UCSD-AML1 (cell line): ENCODE data around the gene PTGR2.
A peak's percentile ranks its signal among the peaks of the same experiment; 100 is the strongest.
"Not testable (repeated sequence)": the region's sequence is repeated elsewhere in the genome, so short reads cannot be mapped to it uniquely, and the experiment has no call there.

Experiments used
- DNase-seq: peaks from one replicate; lab custom pipeline; 2025; ENCODE audit not compliant: unreplicated experiment; lab: John Stamatoyannopoulos, UW

The PTGR2 gene

DNA sequence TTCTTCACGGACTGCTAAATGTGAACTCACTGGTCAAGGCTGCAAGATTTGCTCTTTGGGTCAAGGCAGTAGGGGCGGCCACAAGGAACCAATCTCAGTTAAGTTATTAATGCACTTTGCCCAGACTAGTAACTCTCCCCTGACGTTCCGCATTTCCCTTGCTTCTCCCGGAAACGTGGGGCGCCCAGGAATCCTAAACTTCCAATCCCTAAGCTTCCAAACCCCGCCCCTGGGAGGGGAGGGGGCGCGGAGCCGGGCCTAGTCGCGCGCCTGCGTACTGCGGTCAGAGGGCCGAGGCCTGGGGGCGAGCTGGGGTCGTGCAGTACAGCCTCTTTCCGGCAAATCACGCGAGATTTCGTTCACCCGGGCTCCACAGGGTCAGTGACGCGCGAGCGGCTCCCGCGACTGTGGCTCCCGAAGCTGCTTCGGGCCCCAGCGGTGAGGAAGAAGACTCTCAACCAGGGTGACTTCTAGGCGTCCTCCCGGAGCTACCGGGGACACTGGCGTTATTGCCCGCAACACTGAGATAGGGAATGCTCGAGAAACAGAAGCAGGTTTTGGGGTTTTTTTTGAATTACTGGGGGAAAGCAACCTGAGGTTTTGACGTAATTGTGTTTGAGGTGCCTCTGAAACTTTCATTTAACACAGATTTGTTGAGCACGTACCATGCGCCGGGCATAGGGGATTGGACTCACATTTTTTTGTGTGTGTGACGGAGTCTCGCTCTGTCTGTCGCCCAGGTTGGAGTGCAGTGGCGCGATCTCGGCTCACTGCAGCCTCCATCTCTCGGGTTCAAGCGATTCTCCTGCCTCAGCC is at the start of gene PTGR2:
Gene PTGR2, plus strand, starts transcription at position 265 of the 816 bp plus-strand sequence. CDS start 7,032 bp downstream, outside the sequence.
- peak; percentile 95 for DNase-seq

DNA sequence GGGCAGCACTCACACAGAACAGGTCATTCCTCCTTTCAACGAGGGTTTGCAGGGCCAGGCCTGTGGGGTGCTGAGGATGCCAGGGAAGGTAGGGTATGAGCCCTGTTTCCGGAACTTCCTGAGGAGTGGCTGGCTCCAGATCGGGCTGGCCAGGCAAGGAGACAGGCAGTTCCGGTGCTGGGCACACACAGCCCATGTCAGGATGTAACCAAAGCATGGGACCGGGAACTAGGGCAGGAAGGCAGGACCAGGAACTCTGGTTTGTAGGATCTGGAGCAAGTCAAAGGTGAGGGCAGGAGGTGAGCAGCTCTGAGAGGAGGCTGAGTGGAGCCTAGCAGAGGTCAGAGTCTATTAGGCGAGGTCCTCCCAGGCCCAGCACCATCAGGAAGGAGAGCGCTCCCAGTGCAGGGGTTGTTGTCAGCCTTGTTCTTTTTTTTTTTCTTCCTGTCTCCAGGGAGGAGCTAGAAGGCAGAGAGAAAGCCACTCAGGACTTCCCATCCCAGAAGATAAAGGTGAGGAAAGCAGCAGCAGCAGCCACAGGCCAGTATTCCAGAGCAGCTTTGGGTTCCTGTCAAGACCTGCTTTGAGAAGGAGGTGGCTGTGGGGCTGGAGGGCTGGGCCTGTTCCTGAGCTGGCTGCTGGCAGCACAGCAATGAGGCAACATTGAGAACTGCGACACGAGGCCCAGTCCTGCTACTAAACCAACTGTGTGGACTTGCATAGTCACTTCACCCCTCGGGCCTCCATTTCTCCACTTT is 49.0 kb upstream of the PTGR2 start:
- DNase-seq: peak; percentile 28

DNA sequence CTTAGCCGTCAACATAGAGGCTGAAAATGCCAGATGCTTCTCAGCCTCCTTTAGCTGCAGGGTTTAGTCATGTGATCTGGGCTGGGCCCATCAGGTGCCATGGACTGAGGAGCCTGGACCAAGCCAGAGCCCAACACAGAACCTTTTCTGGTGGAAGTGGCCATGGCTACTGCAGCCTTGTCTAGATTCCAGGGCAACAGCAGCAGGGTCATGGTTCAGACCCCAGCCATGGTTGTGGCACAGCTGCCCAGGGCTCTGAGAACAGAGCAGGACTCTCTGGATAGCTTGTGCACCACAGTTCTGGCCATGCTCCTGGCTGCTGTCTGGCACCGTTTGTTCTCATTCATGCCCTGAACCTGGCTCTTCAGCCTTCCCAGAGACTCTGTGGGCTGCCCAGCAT is 47.0 kb upstream of the PTGR2 start:
- no peak for DNase-seq

DNA sequence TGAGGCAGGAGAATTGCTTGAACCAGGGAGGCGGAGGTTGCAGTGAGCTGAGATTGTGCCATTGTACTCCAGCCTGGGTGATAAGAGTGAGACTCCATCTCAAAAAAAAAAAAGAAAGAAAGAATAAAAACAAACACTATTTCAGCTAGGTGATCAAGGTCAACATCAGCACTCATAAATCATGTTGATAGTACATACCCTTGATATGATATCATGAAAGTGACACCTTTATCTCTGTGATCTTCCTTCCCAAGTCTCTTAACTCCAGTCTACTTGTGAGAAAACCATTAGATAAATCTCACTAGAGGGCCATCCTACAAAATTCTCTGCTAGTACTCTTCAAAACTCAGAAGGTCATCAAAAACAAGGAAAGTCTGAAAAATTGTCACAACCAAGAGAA is 44.2 kb upstream of the PTGR2 start:
- DNase-seq: no peak

DNA sequence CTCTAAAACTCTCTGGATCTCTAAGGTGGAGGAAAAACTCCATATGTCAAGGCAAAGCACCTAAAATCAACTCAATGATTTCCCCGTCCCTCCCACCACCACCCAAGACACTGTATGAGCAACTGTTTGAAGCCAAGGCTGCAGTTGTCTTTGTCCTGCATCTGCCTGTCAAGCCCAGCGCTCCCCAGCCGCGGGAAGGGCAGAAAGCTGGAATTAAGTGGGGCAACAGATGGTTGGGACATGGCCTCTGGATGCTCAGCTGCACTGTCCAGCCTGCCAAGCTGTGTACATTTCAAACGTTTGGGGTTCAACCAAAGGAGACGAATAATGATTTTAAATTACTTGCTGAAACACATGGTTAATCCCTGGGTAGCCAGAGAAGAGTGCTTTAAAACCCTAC is 42.2 kb upstream of the PTGR2 start:
- DNase-seq: no peak

DNA sequence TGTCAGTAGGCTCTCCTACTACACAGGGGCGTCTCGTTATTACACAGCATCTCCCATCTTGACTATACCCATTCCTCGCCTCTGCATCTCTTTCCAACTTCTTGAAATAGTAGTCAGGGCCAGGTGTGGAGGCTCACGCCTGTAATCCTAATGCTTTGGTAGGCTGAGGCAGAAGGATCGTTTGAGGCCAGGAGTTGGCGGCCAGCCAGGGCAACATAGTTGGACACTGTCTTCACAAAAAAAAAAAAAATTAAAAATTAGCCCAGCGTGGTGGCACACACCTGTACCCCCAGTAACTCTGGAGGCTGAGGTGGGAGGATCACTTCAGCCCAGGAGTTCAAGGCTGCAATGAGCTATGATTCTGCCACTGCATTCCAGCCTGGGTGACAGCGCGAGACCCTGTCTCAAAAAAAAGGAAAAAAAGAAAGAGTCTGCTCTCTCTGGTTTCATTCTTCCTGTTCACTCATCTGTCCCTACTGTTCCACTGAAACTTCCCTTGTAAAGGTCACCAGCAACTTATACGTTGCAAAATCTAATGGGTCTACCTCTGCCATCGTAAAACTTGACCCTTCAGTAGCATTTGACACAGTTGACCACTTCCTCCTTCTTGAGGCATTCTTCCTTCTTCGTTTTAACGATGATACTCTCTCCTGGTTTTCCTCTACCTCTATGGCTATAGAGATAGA is 41.0 kb upstream of the PTGR2 start:
- DNase-seq: no peak

DNA sequence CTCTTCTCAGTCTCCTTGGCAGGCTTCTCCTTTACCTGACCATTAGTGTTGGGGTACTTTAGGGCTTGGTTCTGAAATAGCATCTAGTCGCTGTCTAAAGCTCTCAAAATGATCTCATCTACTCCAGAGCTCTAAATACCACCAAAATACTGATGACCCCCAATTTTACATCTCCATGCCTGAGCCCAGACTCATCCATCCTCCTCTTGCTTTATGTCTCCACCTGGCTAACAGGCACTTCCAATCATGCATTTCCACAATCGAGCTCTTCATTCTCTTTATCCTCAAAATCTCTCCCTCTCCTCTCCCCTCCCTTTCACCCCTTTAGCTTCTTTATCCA is 40.5 kb upstream of the PTGR2 start:
- DNase-seq: no peak

DNA sequence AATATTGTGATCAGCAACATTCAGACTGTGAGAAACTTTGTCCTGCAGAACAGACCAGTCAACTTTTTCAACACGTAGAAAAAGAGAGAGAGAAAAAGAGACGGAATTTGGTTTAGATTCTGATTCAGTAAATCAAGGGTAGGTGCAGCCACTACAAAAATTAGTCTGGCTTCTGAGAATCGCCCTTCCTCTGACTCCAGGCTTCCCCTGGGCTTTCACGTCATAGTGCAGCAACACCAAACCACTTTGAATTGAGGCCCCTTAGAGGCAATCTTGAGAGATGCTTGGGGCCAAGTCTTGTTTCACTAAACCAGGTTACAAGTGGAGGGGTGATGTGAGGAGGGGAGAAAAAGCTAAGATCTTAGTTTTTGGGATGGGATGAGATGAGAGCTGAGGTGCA is 37.5 kb upstream of the PTGR2 start:
- DNase-seq: no peak

DNA sequence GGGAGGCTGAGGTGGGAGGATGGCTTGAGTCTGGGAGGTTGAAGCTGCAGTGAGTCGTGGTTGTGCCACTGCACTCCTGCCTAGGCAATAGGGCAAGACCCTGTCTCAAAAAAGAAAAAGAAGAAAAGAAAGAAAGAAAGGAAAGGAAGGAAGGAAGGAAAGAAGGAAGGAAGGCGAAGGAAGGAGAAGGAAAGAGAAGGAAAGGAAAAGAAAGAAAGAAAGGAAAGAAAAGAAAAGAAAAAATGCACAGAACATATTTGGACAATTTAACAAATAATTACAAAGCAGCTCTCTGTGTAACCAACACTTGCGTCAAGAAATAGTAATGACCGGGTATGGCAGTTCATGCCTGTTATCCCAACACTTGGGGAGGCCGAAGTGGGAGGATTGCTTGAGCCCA is 35.8 kb upstream of the PTGR2 start:
- DNase-seq: no peak

DNA sequence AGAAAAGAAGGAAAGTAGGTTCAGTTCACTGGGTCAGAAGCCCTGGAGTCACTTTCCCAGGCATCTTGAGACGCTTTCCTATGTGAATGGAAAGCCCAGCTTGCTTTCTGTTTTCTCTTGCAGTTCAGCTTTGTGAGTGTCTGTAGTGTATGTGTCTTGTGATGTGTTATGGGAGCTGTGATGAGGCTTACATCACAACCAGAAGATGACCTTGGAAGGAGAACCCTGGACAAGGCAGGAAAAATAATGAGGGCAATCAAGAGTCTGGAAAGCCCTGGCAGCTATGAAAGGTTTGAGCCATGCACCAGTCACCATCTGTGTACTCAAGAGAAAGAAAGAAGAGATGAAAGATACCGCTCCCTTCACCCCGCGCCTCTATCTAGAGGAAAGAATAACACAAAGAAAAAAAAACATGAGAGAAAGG is 35.2 kb upstream of the PTGR2 start:
- no peak for DNase-seq

DNA sequence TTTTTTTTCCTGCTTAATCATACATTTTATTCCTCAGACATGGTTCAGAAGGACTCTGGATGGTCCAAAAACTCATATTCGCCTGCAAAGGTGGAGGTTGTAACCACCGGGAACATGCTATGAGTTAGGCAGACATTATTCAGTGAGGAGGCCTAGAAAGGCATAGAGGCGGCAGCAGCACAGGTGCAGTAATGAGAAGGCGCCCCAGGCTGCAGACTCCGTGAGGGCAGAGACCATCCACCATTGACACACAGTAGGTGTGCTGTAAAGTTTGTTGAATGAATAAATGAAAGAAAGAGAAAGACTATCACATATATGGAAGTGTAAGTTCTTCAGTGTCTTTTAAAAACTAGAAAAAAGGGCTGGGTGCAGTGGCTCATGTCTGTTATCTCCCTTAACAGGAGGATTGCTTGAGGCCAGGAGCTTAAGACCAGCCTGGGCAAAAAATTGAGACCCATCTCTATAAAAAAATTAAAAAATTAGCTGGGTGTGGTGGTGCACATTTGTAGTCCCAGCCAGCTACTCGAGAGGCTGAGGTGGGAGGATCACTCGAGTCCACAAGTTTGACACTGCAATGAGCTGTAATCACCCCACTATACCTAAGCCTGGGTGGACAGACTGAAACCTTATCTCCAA is 34.5 kb upstream of the PTGR2 start:
- no peak for DNase-seq

DNA sequence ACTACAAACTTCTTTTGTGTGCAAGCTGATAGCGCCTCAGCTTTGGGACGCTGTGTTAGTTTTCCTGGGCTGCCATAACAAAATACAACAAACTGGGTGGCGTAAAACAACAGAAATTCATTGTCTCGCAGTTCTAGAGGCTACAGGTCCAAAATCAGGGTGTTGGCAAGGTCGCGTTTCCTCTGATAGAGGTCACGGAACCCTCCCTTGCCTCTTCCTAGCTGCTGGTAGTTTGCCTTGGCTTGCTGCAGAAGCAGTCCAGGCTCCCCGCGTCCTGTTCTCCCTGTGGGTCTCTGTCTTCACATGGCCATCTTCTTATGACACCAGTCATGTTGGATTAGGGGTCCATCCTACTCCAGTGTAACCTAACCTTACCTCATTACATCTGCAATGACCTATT is 32.8 kb upstream of the PTGR2 start:
- DNase-seq: no peak

DNA sequence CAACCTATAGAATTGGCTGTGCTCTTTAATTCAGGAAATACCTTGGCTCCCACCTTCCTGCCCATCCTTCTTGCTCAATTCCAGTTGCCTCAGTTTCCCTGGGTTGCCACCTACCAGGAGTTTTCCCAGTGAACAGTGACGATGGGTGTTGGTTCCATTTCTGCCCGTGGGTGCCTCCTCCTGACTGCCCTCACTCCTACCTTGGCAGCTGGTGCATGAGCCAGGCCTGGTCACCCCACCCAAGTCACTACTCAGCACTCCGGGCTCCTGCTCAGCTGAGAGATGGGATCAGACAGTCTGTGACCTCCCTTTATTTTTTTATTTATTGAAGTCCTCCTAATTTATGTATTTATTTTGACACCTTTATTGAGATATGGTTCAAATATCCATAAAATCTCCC is 31.0 kb upstream of the PTGR2 start:
- no peak for DNase-seq

DNA sequence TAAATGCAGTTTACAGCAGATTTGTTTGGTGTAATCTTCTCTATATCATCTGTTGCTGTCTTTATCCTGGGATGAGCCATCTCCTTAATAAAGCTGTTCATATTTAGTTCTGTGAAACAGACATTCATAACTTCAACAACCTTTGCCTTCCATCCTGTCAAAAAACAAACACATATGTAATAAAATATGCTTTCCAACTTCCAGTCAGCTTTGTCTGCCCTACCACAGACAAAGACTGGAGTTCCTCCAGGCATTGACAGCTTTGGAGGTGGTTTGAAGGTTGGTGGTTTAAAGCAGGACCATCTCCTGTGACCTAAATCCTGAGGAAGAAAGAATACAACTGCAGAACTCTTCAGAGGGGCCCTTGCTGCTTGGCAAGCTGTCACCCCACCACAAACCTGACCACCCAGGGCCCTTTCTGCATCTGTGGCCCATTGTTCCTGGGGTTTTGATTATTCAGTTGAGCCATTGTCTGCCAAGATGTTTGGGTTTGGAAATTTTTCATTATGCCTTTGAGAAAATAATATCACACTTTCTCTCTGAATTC is 28.2 kb upstream of the PTGR2 start:
- no peak for DNase-seq

DNA sequence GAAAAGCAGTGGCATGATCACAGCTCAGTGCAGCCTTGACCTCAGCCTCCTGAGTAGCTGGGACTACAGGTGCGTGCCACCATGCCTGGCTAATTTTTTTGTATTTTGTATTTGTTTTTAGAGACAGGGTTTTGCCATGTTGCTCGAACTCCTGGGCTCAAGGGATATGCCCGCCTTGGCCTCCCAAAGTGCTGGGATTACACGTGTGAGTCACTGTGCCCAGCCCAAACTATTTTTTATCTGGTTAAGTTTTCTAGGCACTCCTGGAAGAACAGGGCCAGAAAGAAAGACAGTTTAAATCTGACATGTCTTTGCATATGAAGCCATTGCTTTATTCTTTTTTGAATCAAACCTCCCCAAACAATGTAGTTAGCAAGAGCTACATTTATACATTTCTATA is 27.5 kb upstream of the PTGR2 start:
- no peak for DNase-seq

DNA sequence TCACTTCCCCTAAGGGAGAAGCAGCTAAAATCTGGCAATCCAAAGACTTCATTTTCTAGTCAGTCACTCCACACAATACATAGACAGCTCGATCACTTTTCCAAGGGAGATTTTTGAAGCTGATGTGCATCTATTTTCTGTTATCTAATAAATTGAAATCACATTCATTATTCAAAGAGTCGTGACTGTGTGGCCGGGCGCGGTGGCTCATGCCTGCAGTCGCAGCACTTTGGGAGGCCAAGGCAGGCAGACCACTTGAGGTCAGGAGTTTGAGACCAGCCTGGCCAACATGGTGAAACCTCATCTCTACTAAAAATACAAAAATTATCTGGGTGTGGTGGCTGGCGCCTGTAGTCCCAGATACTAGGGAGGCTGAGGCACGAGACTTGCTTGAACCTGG is 27.1 kb upstream of the PTGR2 start:
- DNase-seq: no peak

DNA sequence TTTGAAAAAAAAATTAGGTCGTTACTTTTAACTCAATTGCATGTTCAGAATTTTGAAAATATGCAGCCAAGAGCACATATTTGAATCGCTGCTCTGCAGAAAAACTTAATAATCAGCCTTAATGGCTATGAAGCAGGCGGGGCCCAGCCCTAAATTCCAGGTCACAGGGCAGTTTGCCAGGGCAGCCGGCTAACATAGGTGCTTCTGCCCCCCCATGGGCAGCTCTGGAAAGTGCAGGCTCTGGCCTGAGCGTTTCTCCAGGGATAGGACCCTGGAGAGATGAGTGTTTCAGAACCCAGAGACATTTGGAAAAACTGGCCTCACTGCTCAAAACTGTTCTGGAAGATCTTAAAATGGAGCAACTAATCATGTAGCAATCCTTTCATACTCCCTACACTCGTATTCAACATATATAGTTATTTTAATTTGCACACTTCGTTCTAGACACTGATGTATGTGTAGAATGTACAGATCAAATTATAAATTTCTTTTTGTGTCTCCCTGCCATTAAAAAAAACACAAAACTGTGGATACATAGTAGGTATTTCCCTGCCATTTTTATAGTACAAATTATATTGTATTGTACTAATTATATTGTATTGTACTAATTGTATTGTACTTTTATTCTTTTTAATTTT is 26.0 kb upstream of the PTGR2 start:
- peak; percentile 84 for DNase-seq

DNA sequence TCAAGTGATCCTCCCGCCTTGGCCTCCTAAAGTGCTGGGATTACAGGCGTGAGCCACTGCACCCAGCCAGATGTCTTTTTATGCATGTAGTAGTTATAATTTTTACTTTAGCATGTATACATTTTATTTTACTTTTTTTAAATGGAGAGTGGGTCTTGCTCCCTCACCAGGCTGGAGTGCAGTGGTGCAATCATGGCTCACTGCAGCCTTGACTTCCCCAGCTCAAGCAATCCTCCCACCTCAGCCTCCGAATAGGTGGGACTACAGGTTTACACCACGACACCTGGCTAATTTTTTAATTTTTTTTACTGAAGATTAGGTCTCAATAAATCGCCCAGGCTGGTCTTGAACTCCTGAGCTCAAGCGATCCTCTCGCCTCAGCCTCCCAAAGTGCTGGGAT is 24.4 kb upstream of the PTGR2 start:
- DNase-seq: not testable (repeated sequence)

DNA sequence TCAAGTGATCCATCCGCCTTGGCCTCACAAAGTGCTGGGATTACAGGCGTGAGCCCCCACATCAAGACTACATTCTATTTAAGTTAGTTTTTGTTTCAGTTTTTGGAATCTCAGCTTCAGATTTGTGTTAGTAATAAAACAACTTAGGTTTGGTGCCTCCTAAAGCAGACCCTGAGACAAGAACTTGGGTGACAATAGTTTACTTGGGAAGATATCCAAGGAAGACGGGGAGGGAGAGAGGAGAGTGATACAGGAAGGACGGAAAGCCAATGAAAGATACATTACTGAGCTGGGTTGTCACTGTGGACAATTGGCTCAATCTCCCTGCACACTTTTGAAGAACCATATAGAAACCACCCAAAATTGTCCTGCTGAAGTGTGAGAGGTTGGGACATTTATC is 22.6 kb upstream of the PTGR2 start:
- no peak for DNase-seq

DNA sequence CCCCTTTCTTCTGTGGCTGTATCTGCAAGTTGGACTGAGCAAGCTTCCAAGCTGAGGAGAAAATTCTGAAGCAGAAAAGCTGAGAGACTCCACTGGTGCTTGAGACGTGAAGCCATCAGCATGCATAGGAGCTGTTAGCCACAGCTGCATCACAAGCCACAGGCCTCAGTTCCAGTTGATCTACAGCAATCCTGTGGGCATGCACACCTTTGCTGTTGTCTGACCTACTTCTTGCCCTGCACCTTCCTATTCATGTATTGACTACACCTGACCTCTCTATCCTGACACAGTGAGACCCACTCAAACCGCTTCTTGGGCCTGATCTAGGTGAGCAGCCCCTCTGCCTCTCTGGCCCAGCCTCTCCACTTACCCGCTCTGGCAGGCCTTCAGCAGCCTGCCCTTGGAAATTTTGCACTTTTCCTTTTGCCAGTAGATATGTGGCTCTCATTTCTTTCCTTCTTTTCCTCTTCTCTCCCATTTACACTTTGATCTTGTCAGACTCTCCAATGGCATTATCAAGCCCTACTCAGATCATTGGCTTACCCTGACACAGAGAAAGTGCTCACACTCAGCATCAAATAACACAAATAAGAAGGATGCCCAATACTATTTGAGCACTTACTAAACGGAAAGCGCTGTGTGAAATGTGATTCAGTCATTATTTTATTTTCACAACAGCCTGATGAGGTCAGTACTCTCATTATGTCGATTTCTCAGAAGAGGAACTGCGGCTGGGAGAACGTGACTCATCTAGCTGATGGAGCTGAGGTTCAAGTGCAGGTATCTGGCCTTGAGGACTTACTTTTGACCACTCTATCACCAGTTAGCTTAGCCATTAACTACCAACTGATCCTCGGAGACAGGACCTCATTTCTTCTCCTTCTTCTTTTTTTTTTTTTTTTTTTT is 21.9 kb upstream of the PTGR2 start:
- DNase-seq: peak; percentile 13
